AML-193 (cell line): Measurements from ENCODE around the gene SART1.

Source experiments
- DNase-seq, 2 experiments: peaks; one replicate each; lab custom pipeline; 2025; lab: John Stamatoyannopoulos, UW

The SART1 gene

GRCh38 chr11:65967329-65967934 lies 5.9 kb downstream of the SART1 start:
- no peak for DNase-seq

- peak; percentile 43 to 52 for DNase-seq
Observed at GRCh38 chr11:65968600-65969482, 7.3 kb downstream of the SART1 start.

GRCh38 chr11:65972116-65972515 lies 10.6 kb downstream of the SART1 start:
- DNase-seq: no peak

- no peak for DNase-seq
Observed at GRCh38 chr11:65973439-65974110, 12.0 kb downstream of the SART1 start.

GRCh38 chr11:65975771-65976170 lies 14.2 kb downstream of the SART1 start:
- no peak for DNase-seq

GRCh38 chr11:65976216-65977176 lies 15.0 kb downstream of the SART1 start:
- no peak for DNase-seq

- DNase-seq: no peak
Observed at GRCh38 chr11:65977621-65978390, 16.3 kb downstream of the SART1 start.

GRCh38 chr11:65978391-65979238 lies 17.1 kb downstream of the SART1 start:
- DNase-seq: no peak

GRCh38 chr11:65979261-65979759 lies 17.8 kb downstream of the SART1 start:
- no peak for DNase-seq

- DNase-seq: no peak
Observed at GRCh38 chr11:65981101-65981740, 19.7 kb downstream of the SART1 start.

GRCh38 chr11:65981972-65982823 lies 20.7 kb downstream of the SART1 start:
- no peak for DNase-seq

- DNase-seq: no peak
Observed at GRCh38 chr11:65982824-65983588, 21.5 kb downstream of the SART1 start.

GRCh38 chr11:65983589-65983987 lies 22.1 kb downstream of the SART1 start:
- DNase-seq: no peak

GRCh38 chr11:65987336-65987735 lies 25.8 kb downstream of the SART1 start:
- no peak for DNase-seq

GRCh38 chr11:65988791-65989592 lies 27.5 kb downstream of the SART1 start:
- peak; percentile 88 to 94 for DNase-seq

- no peak for DNase-seq
Observed at GRCh38 chr11:65992056-65992455, 30.5 kb downstream of the SART1 start.

- DNase-seq: peak; percentile 22
Observed at GRCh38 chr11:65997286-65997685, 35.8 kb downstream of the SART1 start.
